OCI-LY1 (cell line): ENCODE measurements around the gene TRABD2A.

Source experiments
- CTCF ChIP-seq: fragments of 200-600 bp; sonication (generic), shearing (Covaris generic); IDR thresholded peaks from 2 replicates; pipeline ENCODE4 v1.5.1; 2017; ENCODE audit warnings: mild to moderate bottlenecking, antibody characterized with exemption, low read length, moderate library complexity, mixed read lengths
- EZH2 ChIP-seq: fragments of 200-600 bp; sonication (generic), shearing (Covaris generic); IDR thresholded peaks from 2 replicates; pipeline ENCODE4 v1.8.0; 2017; ENCODE audit warnings: borderline replicate concordance, mixed run types, mild to moderate bottlenecking, antibody characterized with exemption, low read length, moderate library complexity, mixed read lengths

GRCh38 chr2:84801811-84802210, 79.1 kb downstream of the TRABD2A start:
- no peak for TF ChIP-seq CTCF
- no peak for TF ChIP-seq EZH2
